Heart left ventricle (tissue), 16 donors: ENCODE measurements around the gene TMEM138. TPM values are rescaled to one million over a fixed set of nuclear protein-coding genes. Genes with fewer than 3 reads are reported as not detected.

Experiments
- ATAC-seq, 4 donors: fragments of 200-7000 bp; cut with Tn5 transposase; one replicate each; pipeline ENCODE4 v1.9.1; 2020 to 2022; ENCODE audit warnings: moderate library complexity in 4 of 4, mild to moderate bottlenecking in 3 of 4, moderate number of reproducible peaks in 1 of 4
- DNase-seq, 5 donors: peaks; one replicate each; pipeline ENCODE4 v3.0.0-alpha.2; 2020
- H3K27ac ChIP-seq, 12 donors: fragments of 200-600 bp; sonication (generic) in 4 of 12; one replicate each; pipeline versions ENCODE4 v1.5.0 to v1.8.0; 2016 to 2022; ENCODE audit warnings: mild to moderate bottlenecking in 2 of 12
- H3K27me3 ChIP-seq, 9 donors: fragments of 200-600 bp; sonication (generic) in 2 of 9; one replicate each; pipeline versions ENCODE4 v1.5.1 to v1.8.0; 2016 to 2022; ENCODE audit warnings: mild to moderate bottlenecking in 3 of 9
- H3K36me3 ChIP-seq, 9 donors: fragments of 200-600 bp; sonication (generic) in 2 of 9; one replicate each; pipeline versions ENCODE4 v1.5.0 to v1.8.0; 2018 to 2022; ENCODE audit warnings: mild to moderate bottlenecking in 2 of 9
- H3K4me1 ChIP-seq, 12 donors: fragments of 200-600 bp; sonication (generic) in 4 of 12; one replicate each; pipeline versions ENCODE4 v1.5.0 to v1.8.0; 2016 to 2022; ENCODE audit warnings: mild to moderate bottlenecking in 3 of 12
- H3K4me3 ChIP-seq, 12 donors: fragments of 200-600 bp; sonication (generic) in 4 of 12; one replicate each; pipeline versions ENCODE4 v1.5.0 to v1.8.0; 2017 to 2022; ENCODE audit warnings: mild to moderate bottlenecking in 9 of 12, moderate library complexity in 4 of 12
- H3K9me3 ChIP-seq, 12 donors: fragments of 200-600 bp; sonication (generic) in 4 of 12; one replicate each; pipeline versions ENCODE4 v1.5.0 to v1.8.0; 2016 to 2022; ENCODE audit warnings: mild to moderate bottlenecking in 1 of 12
- CTCF ChIP-seq, 12 donors: fragments of 200-600 bp; sonication (generic) in 4 of 12; IDR thresholded peaks; one replicate each; pipeline versions ENCODE4 v1.5.0 to v1.8.0; 2018 to 2022; ENCODE audit warnings: antibody characterized with exemption in 12 of 12, mild to moderate bottlenecking in 5 of 12
- POLR2A ChIP-seq, 2 donors: fragments of 450-650 bp; IDR thresholded peaks; one replicate each; pipeline ENCODE4 v1.6.1; 2017; ENCODE audit warnings: antibody characterized with exemption in 2 of 2, mild to moderate bottlenecking in 2 of 2, moderate library complexity in 2 of 2
- WGBS, 4 donors: extraction: QIAGEN DNeasy Blood & Tissue Kit in 2 of 4; methylation state at CpG; one replicate each; pipeline versions ENCODE4 v1.1.5 to v1.1.7; 2013 to 2018; 5-methylcytosine and 5-hydroxymethylcytosine counted together
- intact Hi-C, 10 donors: fragments of 100-400 bp; cut with DNase I; formaldehyde crosslinking; loops; one replicate each; pipeline versions ENCODE4 v1.11.1 to v1.14.2; 2022
- polyA plus RNA-seq, 2 donors: library from polyadenylated mRNA; stranded (reverse); fragments of 200-250 nt; gene quantifications; one replicate each; pipeline ENCODE4 v1.2.3, GENCODE V29; 2013
- total RNA-seq, 9 donors: library from RNA; depleted of rRNA in 2 of 9; stranded (reverse); fragments of >200 nt in 2 of 9; fragmentation: NEBNext Ultra II Directional in 3 of 9; extraction: Animal tissue kit (Norgen Biotek cat#: 25700) in 3 of 9; gene quantifications; one replicate each; pipeline versions ENCODE4 v1.1.0 to v1.2.4, GENCODE V29; 2016 to 2023
- donor health status: ischemic (EF 13 %, LVEDD 7.1; RV severe dilation, severe dysfunction).
- donor health status: healthy with polysubstance abuse.
- donor health status: DM: no; HTN: yes; CAD: no.
- donor health status: DM: no; HTN: no; CAD: no.
- donor health status: ischemic (EF 25% LVEDD 6.9; RV normal size, moderate dysfunction).
- donor health status: ischemic (EF 25% LVEDD 5.7; RV mildly dilated, moderate dysfunction).
- donor health status: healthy.
- donor health status: DM: yes; HTN: yes; CAD: no.
- donor health status: ischemic (EF 35%, LVEDD 5.7; RV mildly dilated, moderate dysfunction).
- donor health status: nonischemic (EF 11% LVEDD 7.7; RV severe dilation, severe dysfunction).
- donor health status: DM: yes; HTN: yes; CAD: no.
- donor health status: PGD.
- donor health status: ischemic (EF 29% LVEDD 5.4; RV normal size, mild dysfunction).
- donor health status: nonischemic (EF 23%, LVEDD 6.1; RV moderate dilation, normal function).

The TMEM138 gene
- total and polyA plus RNA-seq, 11 donors = 15.7 to 29.3 (median 19.2) TPM

DNA sequence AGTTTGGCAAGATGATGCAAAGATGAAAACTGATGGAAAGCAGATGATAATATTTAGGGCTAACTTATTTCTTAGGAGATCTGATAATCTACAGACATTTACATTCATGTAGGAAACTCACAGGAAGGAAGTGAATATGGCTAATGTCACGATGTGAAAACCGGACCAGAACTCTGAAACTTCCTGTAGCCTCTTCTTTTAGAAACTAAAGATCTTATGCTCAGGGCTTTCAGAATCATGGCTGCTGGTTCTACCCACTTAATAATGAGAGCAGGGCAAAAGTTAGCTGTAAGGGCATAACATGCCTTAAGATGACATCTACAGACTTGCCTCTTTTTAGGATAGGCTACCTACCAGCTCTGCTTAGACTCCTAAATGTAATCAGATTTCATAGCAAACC is 52.4 kb downstream of the TMEM138 start:
- intact Hi-C loops = no loop called here
- ATAC-seq (no peak), DNase-seq (no peak)
- Histone ChIP-seq H3K4me3 (no peak overlapping the region), H3K4me1 (peaks cover 0 to 19% (median 7%) of the 10 kb centered on the region in 12 donors), H3K27ac (no peak overlapping the region), H3K27me3 (no peaks in the 10 kb centered on the region), H3K9me3 (no peaks in the 10 kb centered on the region), H3K36me3 (peaks cover 3 to 100% (median 100%) of the 10 kb centered on the region in 9 donors)
- no peak for TF ChIP-seq POLR2A (IDR thresholded peaks at IDR 0.05)
- TF ChIP-seq CTCF (IDR thresholded peaks at IDR 0.05) = no peak
- WGBS, 4 donors = 57 to 75% (median 70%) methylated on average over 2 of the region's 2 CpGs

DNA sequence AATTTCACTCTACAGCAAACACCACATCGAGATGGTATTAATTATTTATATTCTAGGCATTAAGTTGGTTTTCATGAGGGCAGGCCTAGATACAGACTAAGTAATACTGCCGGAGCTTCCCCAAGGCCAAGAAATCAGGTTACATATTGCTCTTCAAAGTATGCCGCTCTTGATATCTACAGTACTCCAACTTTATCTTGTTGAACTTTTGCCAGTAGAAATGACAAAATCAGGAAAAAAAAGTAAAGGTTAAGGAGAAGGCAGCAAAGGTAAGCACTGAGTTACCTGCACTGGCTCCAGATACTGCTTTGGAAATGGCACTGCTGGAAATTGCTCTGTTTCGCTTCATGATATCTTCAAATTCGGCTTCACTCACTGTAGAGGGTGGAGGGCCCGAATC is 53.2 kb downstream of the TMEM138 start:
- Histone ChIP-seq H3K9me3 (no peaks in the 10 kb centered on the region), H3K4me1 (peaks cover 0 to 19% (median 7%) of the 10 kb centered on the region in 12 donors), H3K27me3 (no peaks in the 10 kb centered on the region), H3K27ac (no peak overlapping the region), H3K4me3 (no peak overlapping the region), H3K36me3 (peaks cover 3 to 100% (median 100%) of the 10 kb centered on the region in 9 donors)
- TF ChIP-seq CTCF (IDR thresholded peaks at IDR 0.05) (no peak), POLR2A (IDR thresholded peaks at IDR 0.05) (no peak)
- ATAC-seq (no peak), DNase-seq (no peak)
- intact Hi-C loops = no loop called here
- WGBS, 4 donors = 89 to 91% (median 90%) methylated on average over 6 of the region's 6 CpGs

DNA sequence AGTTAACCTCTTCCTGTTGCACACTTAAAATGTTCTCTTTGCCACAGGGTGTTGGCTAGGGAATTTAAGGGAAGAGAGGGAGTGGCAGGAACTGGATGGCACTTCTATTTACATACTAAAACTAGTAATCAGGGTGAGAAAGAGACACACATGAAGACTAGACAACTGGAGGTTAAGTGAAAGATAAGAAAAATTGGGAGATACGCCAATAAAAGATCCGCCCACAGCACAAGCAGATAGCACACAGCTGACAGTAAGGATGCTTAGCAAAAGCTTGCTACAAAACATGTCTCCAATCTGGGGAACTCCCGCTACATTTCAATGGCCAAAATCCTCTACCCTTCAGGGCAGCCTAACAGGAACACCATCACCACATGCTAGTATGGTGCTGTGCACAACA is 54.8 kb downstream of the TMEM138 start:
- Histone ChIP-seq H3K36me3 (peaks cover 0 to 100% (median 100%) of the 10 kb centered on the region in 9 donors), H3K27me3 (no peaks in the 10 kb centered on the region), H3K4me1 (peaks cover 0 to 20% (median 7%) of the 10 kb centered on the region in 12 donors), H3K9me3 (no peaks in the 10 kb centered on the region), H3K27ac (peak overlapping the region in 2 of 12 donors; percentile 39 to 46), H3K4me3 (no peak overlapping the region)
- TF ChIP-seq POLR2A (IDR thresholded peaks at IDR 0.05) (no peak), CTCF (IDR thresholded peaks at IDR 0.05) (no peak)
- 58 to 76% (median 68%) methylated on average over 3 of the region's 3 CpGs for WGBS, 4 donors
- intact Hi-C loops = no loop called here
- DNase-seq (no peak), ATAC-seq (no peak)

DNA sequence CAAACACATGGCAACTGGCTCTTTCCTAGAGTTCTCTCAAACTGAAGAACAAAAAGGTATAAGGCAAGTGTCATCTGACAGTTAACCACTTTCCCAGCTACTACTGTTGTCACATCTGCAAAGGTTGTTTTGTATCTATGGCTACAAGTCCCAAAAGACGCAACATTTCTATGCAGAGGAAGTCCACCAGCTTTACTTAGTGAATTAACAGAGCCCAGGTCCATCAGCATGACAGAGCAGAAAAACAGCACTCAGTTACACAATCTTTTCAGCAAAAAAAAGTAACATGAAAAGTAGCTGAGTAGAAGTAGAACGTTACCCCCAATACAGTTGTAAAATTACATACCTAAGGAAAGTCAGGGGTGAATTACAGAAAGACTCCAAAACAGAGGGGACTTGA is 55.5 kb downstream of the TMEM138 start:
- peak; percentile 15 to 73 (median 58) for ATAC-seq
- WGBS, 4 donors = 15 to 41% (median 22%) methylated on average over 2 of the region's 2 CpGs
- intact Hi-C loops = no loop called here

More for the DNA sequence above, 55.5 kb downstream of the TMEM138 start:
- Histone ChIP-seq H3K27ac (peak overlapping the region in 3 of 12 donors; percentile 2 to 46 (median 16)), H3K27me3 (no peaks in the 10 kb centered on the region), H3K9me3 (no peaks in the 10 kb centered on the region), H3K4me1 (peaks cover 0 to 24% (median 7%) of the 10 kb centered on the region in 12 donors), H3K36me3 (peaks cover 0 to 100% (median 100%) of the 10 kb centered on the region in 9 donors), H3K4me3 (no peak overlapping the region)
- DNase-seq = no peak
- TF ChIP-seq POLR2A (IDR thresholded peaks at IDR 0.05) (no peak), CTCF (IDR thresholded peaks at IDR 0.05) (no peak)
